ENCODE data around the gene ADIRF.
"Not testable (repeated sequence)": the region's sequence is repeated elsewhere in the genome, so short reads cannot be mapped to it uniquely, and the experiment has no call there.

ADIRF gene

DNA sequence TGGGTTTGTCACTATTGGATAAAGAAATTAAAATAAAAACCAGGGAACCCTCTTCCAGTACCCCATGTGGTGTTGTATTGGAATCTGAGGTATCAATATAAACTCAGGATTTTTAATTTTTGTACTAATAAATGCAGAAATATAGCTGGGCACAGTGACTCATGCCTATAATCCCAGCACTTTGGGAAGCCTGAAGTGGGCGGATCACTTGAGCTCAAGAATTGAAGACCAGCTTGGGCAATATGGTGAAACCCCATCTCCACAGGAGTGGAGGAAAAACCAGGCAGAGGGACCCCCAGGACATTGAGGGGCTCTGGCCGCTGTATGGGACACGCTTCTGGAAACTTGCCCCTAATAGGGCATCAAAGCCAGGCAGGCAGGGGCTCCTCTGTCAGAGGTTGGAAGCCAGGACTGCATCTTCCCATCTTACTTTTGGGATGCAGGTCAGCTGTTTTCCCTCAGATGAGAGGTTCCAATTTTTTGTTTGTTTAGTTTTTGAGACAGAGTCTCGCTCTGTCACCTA, 11.1 kb downstream of the ADIRF start:
- no peak for DNase-seq (ENCODE audit: low spot score)

DNA sequence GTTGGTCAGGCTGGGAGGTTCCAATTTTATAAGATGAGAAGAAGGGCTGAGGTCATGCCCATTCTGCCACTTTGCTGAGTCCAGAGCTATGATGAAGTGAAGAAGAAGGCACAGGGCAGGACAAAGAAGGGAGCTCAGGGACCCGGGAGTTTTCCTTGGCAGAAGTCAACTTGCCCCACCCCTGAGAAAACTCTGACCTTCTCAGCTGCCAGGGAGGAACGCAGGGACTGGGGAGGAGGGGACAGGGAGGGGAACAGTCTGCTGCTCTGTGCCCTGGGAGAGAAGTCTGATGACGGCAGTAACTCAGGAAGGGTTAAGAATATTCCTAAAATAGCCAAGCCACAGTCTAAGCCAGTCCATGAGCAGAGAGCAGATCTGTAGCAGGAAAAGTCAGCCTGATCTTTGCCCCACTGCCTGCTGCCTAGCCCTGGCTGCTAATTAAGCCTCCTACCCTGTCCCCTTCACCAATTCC, 11.7 kb downstream of the ADIRF start:
- DNase-seq (ENCODE audit: low spot score), result no peak

DNA sequence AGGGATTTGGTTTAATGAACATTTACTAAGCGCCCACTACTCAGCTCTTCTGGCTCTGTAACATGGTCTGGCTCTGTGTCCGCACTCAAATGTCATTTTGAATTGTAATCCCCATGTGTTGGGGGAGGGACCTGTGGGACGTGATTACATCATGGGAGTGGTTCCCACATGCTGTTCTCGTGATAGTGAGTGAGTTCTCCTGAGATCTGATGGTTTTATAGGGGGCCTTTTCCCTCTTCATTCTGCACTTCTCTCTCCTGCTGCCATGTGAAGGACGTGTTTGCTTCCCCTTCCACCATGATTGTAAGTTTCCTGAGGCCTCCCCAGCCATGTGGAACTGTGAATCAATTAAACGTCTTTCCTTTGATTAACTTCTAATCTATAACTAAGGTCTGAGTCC, 12.7 kb downstream of the ADIRF start:
- not testable (repeated sequence) for DNase-seq (ENCODE audit: low spot score)

DNA sequence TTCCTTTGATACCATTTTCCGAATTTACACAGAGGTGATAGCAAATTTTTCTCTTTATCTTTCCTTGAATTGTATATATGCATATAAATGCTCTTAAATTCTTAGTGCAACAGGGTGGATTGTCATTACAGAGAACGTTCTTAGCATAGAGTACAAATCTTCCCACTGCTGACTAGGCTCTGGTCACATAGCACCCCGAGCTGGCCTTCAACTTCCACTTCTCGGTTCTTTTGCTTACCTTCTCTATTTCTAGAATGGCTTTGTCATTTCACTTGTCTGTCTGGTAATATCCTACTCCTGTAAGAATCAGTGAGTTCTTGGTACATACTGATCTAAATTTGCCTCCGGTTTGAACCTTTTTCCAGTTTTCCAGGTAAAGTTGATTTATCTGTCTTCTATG, 13.4 kb downstream of the ADIRF start:
- no peak for DNase-seq (ENCODE audit: low spot score)

DNA sequence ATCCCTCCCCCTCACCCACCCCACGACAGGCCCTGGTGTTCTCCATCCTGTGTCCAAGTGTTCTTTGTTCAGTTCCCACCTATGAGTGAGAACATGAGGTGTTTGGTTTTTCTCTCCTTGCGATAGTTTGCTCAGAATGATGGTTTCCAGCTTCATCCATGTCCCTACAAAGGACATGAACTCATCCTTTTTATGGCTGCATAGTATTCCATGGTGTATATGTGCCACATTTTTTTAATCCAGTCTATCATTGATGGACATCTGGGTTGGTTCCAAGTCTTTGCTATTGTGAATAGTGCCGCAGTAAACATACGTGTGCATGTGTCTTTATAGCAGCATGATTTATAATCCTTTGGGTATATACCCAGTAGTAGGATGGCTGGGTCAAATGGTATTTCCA, 16.2 kb downstream of the ADIRF start:
- not testable (repeated sequence) for DNase-seq (ENCODE audit: low spot score)

DNA sequence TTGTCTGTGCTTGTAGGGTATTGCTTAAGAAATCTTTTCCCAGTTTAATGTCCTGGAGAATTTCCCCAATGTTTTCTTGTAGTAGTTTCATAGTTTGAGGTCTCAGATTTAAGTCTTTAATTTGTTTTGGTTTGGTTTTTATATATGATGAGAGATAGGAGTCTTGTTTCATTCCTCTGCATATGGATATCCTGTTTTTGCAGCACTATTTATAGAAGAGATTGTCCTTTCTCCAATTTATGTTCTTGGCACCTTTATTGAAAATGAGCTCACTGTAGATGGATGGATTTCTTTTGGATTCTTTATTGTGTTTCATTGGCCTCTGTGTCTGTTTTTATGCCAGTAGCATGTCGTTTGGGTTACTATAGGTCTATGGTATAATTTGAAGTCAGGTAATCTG, 20.2 kb downstream of the ADIRF start:
- DNase-seq (ENCODE audit: low spot score), result no peak

DNA sequence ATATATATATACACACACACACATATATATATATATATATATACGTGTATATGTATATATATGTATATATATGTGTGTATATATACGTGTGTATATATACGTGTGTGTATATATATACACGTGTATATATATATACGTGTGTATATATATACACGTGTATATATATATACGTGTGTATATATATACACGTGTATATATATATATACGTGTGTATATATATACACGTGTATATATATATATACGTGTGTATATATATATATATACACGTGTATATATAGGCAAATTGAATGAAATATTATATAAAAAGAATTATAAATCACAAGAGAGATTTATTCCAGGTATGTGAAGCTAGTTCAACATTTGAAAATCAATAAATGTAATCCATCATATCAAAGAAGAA, 23.1 kb downstream of the ADIRF start:
- not testable (repeated sequence) for DNase-seq (ENCODE audit: low spot score)

DNA sequence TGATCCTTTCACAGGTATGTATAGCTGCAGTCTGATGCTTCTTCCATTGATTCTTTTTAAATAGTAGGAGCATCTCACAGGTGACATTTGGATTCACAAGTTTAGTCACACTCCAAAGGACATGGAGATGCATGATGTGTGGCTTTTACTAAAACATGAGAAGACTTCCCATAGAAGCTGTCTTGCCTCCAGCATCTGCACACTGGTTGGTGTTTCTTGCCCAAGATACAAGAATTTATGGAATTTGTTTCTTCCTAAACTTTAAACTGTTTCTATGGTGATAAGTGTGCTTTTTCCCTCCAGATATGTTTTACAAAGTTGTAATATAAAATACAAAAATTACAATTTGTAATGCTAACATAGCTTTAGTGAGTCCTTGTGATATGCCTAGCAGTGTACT, 24.2 kb downstream of the ADIRF start:
- no peak for DNase-seq (ENCODE audit: low spot score)

DNA sequence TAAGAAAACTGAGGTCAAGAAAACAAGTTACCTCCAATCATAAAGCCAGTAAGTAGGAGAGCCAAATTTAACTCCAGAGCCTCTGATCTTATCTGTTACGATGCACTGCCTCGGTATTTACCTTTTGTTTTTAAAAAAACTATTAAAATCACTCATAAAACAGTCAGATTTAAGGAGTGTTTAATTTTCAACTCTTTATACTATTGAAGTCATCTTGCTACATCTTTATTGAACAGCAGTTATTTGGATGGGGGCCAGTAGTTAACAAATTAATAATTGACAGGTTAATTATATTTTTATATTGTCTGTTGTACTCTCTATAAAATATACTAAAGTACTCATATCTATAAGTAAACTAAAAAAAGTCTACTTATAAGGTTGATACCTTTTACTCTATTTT, 24.6 kb downstream of the ADIRF start:
- no peak for DNase-seq (ENCODE audit: low spot score)

DNA sequence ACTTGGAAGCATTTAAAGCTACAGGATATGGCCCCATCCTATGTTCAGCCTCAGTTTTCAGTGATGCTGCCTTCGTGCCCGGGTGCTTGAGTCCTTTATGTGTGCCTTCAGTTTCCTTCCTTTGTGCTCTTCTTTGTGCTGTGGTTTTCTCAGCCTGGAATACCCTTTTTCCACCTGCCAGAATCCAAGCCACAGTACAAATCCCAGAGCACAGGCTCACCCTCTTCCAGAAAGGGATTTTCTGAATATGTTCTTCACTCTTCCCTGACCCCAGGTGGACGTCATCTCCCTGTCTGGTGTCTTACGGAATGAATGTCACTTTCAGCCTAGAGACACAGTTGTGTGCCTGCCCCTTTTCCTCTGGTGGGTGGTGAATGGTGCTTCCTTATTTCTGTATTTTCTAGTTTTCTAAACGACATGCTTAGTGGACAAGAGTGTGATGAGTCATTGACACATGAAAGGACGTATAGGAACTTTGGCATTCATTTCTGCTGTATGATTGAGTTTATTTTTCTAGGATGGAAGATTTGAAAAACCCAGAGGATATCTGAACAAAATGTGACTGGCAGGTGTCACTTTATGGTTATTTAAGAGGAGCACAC, 31.6 kb downstream of the ADIRF start:
- DNase-seq (ENCODE audit: low spot score), result not testable (repeated sequence)

DNA sequence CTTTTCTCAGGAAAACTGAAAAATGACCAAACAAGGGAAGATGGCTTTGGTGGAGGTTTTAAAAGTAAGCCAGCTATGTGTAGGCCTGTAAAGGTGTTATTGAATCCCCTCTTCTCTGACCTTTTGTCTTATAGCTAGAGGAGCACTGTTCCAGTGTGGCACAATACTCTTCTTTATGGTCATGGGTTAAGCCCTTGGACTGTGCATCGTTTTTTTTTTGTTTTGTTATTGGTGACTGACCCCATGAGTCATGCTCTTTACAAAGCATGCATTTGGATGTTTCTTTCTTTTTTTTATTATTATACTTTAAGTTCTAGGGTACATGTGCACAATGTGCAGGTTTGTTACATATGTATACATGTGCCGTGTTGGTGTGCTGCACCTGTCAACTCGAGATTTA, 32.2 kb downstream of the ADIRF start:
- no peak for DNase-seq (ENCODE audit: low spot score)

DNA sequence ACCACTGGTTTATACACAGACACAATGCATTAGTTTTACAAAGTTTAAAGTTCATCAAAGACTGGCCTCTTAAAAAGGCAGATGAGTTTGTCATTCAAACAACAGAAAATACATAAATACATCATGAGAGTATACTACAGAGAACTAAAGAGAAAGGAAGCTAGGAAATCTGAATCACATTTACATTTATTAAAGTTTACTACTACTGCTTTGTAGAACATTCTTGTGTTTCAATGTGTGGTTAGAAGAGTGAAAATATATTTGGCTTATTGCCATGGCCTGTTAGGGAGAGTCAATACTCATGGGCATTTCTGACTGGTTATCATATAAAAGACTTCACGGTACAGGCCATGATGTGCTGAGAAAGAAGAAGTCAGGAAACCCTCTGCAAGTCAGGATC, 38.8 kb downstream of the ADIRF start:
- not testable (repeated sequence) for DNase-seq (ENCODE audit: low spot score)

DNA sequence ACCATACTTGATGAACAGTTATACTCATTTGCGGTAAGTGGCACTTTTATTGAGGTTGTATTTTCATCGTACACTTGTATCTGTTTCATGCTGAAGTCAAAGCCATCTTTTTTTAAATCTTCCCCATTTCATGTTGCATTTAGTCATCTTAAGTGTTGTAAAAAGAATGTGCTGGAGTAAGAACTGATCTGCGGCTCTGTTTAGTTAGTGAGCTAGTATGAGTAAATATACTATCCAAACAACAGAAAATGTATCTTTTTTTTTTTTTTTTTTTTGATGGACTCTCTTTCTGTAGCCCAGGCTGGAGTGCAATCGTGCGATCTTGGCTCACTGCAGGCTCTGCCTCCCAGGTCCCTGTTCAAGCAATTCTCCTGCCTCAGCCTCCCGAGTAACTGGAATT, 39.4 kb downstream of the ADIRF start:
- DNase-seq (ENCODE audit: low spot score), result not testable (repeated sequence)

DNA sequence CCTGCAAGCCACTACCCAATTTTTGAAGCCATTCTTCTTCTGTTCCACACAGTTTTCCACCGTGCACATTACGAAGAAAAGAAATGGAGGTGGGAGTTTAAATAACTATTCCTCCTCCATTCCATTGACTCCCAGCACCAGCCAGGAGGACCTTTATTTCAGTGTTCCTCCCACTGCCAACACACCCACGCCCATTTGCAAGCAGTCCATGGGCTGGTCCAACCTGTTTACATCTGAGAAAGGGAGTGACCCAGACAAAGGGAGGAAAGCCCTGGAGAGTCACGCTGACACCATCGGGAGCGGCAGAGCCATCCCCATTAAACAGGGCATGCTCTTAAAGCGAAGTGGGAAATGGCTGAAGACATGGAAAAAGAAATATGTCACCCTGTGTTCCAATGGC, 40.0 kb downstream of the ADIRF start:
- DNase-seq (ENCODE audit: low spot score), result not testable (repeated sequence)

DNA sequence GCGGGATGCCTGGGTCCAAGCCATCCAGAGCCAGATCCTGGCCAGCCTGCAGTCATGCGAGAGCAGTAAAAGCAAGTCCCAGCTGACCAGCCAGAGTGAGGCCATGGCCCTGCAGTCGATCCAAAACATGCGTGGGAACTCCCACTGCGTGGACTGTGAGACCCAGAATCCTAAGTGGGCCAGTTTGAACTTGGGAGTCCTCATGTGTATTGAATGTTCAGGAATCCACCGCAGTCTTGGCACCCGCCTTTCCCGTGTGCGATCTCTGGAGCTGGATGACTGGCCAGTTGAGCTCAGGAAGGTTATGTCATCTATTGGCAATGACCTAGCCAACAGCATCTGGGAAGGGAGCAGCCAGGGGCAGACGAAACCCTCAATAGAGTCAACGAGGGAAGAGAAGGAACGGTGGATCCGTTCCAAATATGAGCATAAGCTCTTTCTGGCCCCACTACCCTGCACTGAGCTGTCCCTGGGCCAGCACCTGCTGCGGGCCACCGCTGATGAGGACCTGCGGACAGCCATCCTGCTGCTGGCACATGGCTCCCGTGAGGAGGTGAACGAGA, 40.9 kb downstream of the ADIRF start:
- DNase-seq (ENCODE audit: low spot score), result not testable (repeated sequence)

DNA sequence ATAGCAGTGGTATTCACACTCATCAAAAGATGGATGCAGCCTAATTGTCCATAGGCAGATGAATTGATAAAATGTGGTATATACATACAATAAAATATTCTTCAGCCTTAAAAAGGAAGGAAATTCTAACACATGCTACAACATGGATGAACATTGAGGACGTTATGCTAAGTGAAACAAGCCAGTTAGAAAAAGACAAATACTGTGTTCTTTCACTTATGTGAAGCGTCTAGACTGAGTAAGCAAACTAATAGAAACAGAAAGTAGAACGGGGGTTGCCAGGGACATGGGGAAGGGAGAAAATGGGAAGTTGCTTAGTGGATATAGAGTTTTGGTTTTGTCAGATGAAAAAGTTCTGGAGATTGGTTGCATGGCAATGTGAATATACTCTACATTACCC, 45.2 kb downstream of the ADIRF start:
- DNase-seq (ENCODE audit: low spot score), result not testable (repeated sequence)

DNA sequence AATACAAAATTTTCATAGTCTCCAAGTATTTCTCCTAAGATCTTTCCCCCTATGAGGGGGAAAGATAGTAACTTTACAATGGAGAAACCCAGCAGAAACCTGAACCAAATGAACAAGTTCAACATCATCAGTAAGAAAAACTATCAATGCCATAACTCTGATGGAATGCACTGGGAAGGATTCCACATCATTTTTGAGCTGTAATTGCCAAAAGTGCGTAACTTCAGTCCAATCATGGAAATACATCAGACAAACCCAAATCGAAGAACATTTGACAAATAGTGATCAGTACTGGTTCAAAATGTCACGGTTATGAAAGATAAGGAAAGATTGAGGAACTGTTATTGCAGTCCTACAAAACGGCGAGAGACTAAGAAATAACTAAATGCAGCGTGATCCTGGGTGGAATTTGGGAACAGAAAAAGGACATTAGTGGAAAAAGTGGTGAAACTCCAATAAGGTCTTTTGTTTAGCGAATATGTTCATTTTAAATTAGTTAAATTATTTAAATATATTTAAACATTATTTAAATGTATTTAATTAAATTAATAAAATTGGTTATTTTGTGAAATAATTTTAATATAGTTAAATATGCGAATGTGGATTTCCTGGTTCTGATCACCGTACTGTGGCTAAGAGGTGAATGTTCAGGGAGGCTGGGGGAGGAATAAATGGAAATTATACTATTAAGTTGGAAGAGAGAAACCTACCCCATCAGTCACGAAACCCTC, 46.9 kb downstream of the ADIRF start:
- not testable (repeated sequence) for DNase-seq (ENCODE audit: low spot score)

DNA sequence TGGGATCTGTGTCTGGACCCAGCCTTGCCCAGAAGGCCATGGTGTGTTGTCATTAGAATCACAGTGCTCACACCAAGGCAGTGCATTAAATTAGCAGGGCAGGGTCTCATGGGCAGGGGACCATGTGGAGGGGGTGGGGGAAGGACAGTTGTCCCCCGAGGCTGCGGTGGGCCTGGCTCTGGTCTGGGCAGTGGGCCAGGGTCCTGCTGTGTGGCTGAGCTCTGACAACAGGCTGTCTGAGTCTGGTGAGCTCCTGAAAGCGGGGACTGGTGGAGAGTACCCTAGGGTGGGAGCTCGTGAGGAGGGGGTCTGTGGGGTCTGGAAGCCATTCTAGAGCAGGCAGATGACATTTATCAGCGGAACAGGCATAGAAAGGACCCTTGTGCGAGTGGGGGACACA, 49.8 kb downstream of the ADIRF start:
- not testable (repeated sequence) for DNase-seq (ENCODE audit: low spot score)

DNA sequence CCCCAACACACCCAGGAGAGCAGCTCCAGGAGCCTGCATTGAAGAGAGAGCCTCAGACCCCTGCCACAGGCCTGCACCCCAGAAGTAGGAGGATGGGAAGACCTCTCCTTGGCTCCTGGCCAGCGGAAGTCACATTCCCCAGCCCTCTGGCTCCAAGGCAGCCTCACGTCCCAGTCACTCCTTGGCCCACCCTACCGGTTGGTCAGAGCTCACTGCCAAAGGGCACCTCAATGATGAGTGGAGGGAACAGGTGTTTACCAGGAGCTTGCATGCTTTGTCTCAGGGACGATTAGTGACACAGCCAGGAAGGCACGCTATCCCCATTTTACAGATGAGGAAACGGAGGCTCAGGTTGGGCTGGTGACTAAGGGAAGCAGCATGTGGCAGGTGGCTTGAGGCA, 50.8 kb downstream of the ADIRF start:
- not testable (repeated sequence) for DNase-seq (ENCODE audit: low spot score)

DNA sequence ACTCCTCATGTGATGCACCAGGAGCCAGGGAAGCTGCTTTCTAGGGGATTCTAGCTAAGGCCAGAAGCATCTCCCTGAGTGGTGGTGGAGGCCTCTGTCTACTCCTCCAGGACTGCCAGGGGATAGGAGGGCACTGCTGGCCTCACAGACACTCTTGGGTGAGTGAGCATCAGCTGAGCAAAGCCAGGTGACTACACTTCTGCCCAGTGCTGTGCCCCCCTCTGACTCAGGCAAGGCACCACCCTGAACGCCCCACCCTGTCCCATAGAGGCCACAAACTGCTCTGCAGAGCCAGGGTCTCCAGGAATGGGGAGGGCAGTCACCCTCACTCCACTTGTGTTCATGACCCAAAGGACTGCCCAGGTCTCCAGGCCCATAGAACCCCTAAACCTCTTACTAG, 51.2 kb downstream of the ADIRF start:
- DNase-seq (ENCODE audit: low spot score), result not testable (repeated sequence)

DNA sequence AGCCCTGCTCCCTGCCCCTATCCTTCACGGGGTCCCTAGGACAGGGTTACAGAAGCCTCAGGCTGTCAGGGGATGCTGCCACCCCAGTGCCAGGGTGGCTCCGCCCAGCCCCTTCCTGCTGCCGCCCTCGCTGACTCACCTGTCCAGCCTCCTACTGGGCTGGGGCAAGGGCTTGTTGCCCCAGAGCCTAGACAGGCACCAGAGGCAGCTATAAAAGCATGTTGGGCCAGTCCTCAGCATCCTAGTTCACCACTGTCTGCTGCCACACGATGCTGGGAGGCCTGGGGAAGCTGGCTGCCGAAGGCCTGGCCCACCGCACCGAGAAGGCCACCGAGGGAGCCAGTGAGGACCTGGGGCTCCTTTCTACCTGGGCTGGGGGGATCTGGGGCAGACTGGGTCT, 51.8 kb downstream of the ADIRF start, which contains the start of gene FAM25A:
TSS of gene FAM25A (plus strand) at position 239 of the 400 bp plus-strand sequence. CDS start at position 270, 31 bp downstream.
- not testable (repeated sequence) for DNase-seq (ENCODE audit: low spot score)

All from globus pallidus (tissue), 1 donor.